ENCODE data around the gene MSMP. TPM values are rescaled to one million over a fixed set of nuclear protein-coding genes. Genes with fewer than 3 reads are reported as not detected.

The MSMP gene
- total RNA-seq, 1 experiment from 2014 or later = not detected

- Mint-ChIP-seq H3K4me1 (ENCODE audit: insufficient read depth, unreplicated experiment) (no peaks in the 10 kb centered on the region), H3K27me3 (ENCODE audit: insufficient read depth, unreplicated experiment) (no peaks in the 10 kb centered on the region), H3K36me3 (ENCODE audit: insufficient read depth, unreplicated experiment) (no peaks in the 10 kb centered on the region), H3K9me3 (ENCODE audit: unreplicated experiment) (no peaks in the 10 kb centered on the region), H3K27ac (ENCODE audit: low read depth, unreplicated experiment) (no peak overlapping the region), H3K4me3 (ENCODE audit: unreplicated experiment) (no peak overlapping the region)
- DNase-seq (ENCODE audit: unreplicated experiment) = no peak
- no peak for TF ChIP-seq CTCF (IDR thresholded peaks at IDR 0.05; ENCODE audit: unreplicated experiment)
- intact Hi-C loops (cut with micrococcal nuclease) = no loop called here
- POLR2A ChIA-PET = interaction anchor here (0.6 to 1.0 kb wide), 2 partner anchors 11 kb away, joined by 3 to 5 read pairs; no protein-coding TSS in a partner anchor
- no TSS peak for BruUV-seq (replicated peaks)
- CTCF ChIA-PET = interaction anchor here (0.6 to 2.1 kb wide), 3 partner anchors 12 to 59 kb away, joined by 3 to 10 read pairs (median 3); no protein-coding TSS in a partner anchor
Measured at GRCh38 chr9:35767458-35767857, 13.4 kb upstream of the MSMP start.

- H3K9me3 Mint-ChIP-seq (ENCODE audit: unreplicated experiment) = no peaks in the 10 kb centered on the region
- no peaks in the 10 kb centered on the region for H3K27me3 Mint-ChIP-seq (ENCODE audit: insufficient read depth, unreplicated experiment)
- intact Hi-C loops (cut with micrococcal nuclease) = no loop called here
- TF ChIP-seq CTCF (IDR thresholded peaks at IDR 0.05; ENCODE audit: unreplicated experiment) = no peak
- no peak overlapping the region for H3K4me3 Mint-ChIP-seq (ENCODE audit: unreplicated experiment)
- BruUV-seq (replicated peaks) = no TSS peak
- DNase-seq (ENCODE audit: unreplicated experiment) = no peak
- H3K36me3 Mint-ChIP-seq (ENCODE audit: insufficient read depth, unreplicated experiment) = no peaks in the 10 kb centered on the region
- ChIA-PET CTCF (interaction anchor here (0.6 kb wide), 1 partner anchor 59 kb away, joined by 3 read pairs; no protein-coding TSS in a partner anchor), POLR2A (no interaction called here)
- H3K4me1 Mint-ChIP-seq (ENCODE audit: insufficient read depth, unreplicated experiment) = no peaks in the 10 kb centered on the region
- no peak overlapping the region for H3K27ac Mint-ChIP-seq (ENCODE audit: low read depth, unreplicated experiment)
Measured at GRCh38 chr9:35766997-35767396, 12.9 kb upstream of the MSMP start.

- peaks cover 9% of the 10 kb centered on the region for H3K4me1 Mint-ChIP-seq (ENCODE audit: insufficient read depth, unreplicated experiment)
- no peak overlapping the region for H3K4me3 Mint-ChIP-seq (ENCODE audit: unreplicated experiment)
- no peak for DNase-seq (ENCODE audit: unreplicated experiment)
- H3K27me3 Mint-ChIP-seq (ENCODE audit: insufficient read depth, unreplicated experiment) = no peaks in the 10 kb centered on the region
- intact Hi-C loops (cut with micrococcal nuclease) = no loop called here
- TF ChIP-seq CTCF (IDR thresholded peaks at IDR 0.05; ENCODE audit: unreplicated experiment) = no peak
- ChIA-PET CTCF (interaction anchor here (0.6 kb wide), 1 partner anchor 119 kb away, joined by 4 read pairs; no protein-coding TSS in a partner anchor), POLR2A (interaction anchor here (0.6 to 2.2 kb wide), 2 partner anchors 9 to 16 kb away, joined by 3 to 5 read pairs; no protein-coding TSS in a partner anchor)
- no TSS peak for BruUV-seq (replicated peaks)
- H3K9me3 Mint-ChIP-seq (ENCODE audit: unreplicated experiment) = no peaks in the 10 kb centered on the region
- H3K27ac Mint-ChIP-seq (ENCODE audit: low read depth, unreplicated experiment) = no peak overlapping the region
- peaks cover 8% of the 10 kb centered on the region for H3K36me3 Mint-ChIP-seq (ENCODE audit: insufficient read depth, unreplicated experiment)
Measured at GRCh38 chr9:35763803-35764202, 9.7 kb upstream of the MSMP start.

- DNase-seq (ENCODE audit: unreplicated experiment) = no peak
- no peak overlapping the region for H3K4me3 Mint-ChIP-seq (ENCODE audit: unreplicated experiment)
- CTCF ChIA-PET = interaction anchor here (0.7 to 2.0 kb wide), 2 partner anchors 8 to 117 kb away, joined by 6 to 7 read pairs; no protein-coding TSS in a partner anchor
- peaks cover 8% of the 10 kb centered on the region for H3K36me3 Mint-ChIP-seq (ENCODE audit: insufficient read depth, unreplicated experiment)
- H3K27ac Mint-ChIP-seq (ENCODE audit: low read depth, unreplicated experiment) = no peak overlapping the region
- no peak for TF ChIP-seq CTCF (IDR thresholded peaks at IDR 0.05; ENCODE audit: unreplicated experiment)
- no peaks in the 10 kb centered on the region for H3K9me3 Mint-ChIP-seq (ENCODE audit: unreplicated experiment)
- no peaks in the 10 kb centered on the region for H3K27me3 Mint-ChIP-seq (ENCODE audit: insufficient read depth, unreplicated experiment)
- peaks cover 13% of the 10 kb centered on the region for H3K4me1 Mint-ChIP-seq (ENCODE audit: insufficient read depth, unreplicated experiment)
- POLR2A ChIA-PET = interaction anchor here (0.6 to 4.8 kb wide), 3 partner anchors 8 to 35 kb away, joined by 5 to 24 read pairs (median 7); no protein-coding TSS in a partner anchor
- intact Hi-C loops (cut with micrococcal nuclease) = no loop called here
- no TSS peak for BruUV-seq (replicated peaks)
Measured at GRCh38 chr9:35763181-35763580, 9.1 kb upstream of the MSMP start.
